K562 (cell line): ENCODE results near the gene DNAH1. TPM values are rescaled to one million over a fixed set of nuclear protein-coding genes. Genes with fewer than 3 reads are reported as not detected.

ENCODE experiments used
- ATAC-seq: fragments of 200-7000 bp; cut with Tn5 transposase; 3 replicates; pipeline ENCODE4 v1.9.1; 2020; ENCODE audit warnings: moderate library complexity
- BruUV-seq: library from RNA; stranded (reverse); fragments of 400-500 nt; replicated peaks from 2 replicates; lab custom pipeline; 2021; lab: Mats Ljungman, UMichigan
- CTCF ChIA-PET: fragments of 300-600 bp; formaldehyde crosslinking; extraction: SDS; loops from one replicate; lab custom pipeline; 2021; ENCODE audit warnings: low intra/inter-chr PET ratio; lab: Yijun Ruan, JAX
- POLR2A ChIA-PET: fragments of 300-600, 350-650 bp; sonication (Branson Sonifier 250); formaldehyde crosslinking; extraction: SDS; loops from one replicate; lab custom pipeline; 2021; ENCODE audit warnings: antibody characterized with exemption, inconsistent platforms; lab: Yijun Ruan, JAX
- DNase-seq, 4 experiments: peaks; one replicate each; pipeline versions ENCODE4 v3.0.0 to v3.0.0-alpha.2; 2011 to 2018; ENCODE audit warnings: low spot score in 3 of 4, mixed read lengths in 3 of 4; ENCODE audit errors: extremely low read depth in 1 of 4
- FAIRE-seq: peaks from 2 replicates; lab custom pipeline; 2011; peaks lifted over from hg19 to GRCh38; lab: Jason Lieb, UNC
- H2AFZ ChIP-seq: 2 replicates; pipeline ENCODE4 v1.6.0; 2011; ENCODE audit warnings: low read depth, low read length, control low read depth, inconsistent platforms
- H3K27ac ChIP-seq: fragments of 200-600 bp; 3 replicates; pipeline ENCODE4 v1.8.0; 2011; ENCODE audit warnings: low read depth, mild to moderate bottlenecking, control low read depth, inconsistent platforms, low read length, moderate library complexity, mixed read lengths; ENCODE audit errors: extremely low read depth
- H3K27me3 ChIP-seq, 2 experiments: fragments of 300-600 bp in 1 of 2; 2 replicates in 1 of 2; 3 replicates in 1 of 2; pipeline versions ENCODE4 v1.6.0 to v1.8.0; 2011; ENCODE audit warnings: inconsistent platforms in 2 of 2, low read length in 2 of 2, mild to moderate bottlenecking in 1 of 2, mixed read lengths in 1 of 2, moderate library complexity in 1 of 2; ENCODE audit not compliant: control insufficient read depth in 2 of 2, insufficient read depth in 2 of 2
- H3K36me3 ChIP-seq: fragments of 300-600 bp; 3 replicates; pipeline ENCODE4 v1.8.0; 2011; ENCODE audit warnings: mild to moderate bottlenecking, low read length, inconsistent platforms; ENCODE audit not compliant: control insufficient read depth, insufficient read depth
- H3K4me1 ChIP-seq, 2 experiments: fragments of 200-600 bp in 1 of 2; replicated peaks in 1 of 2; 2 replicates in 1 of 2; 3 replicates in 1 of 2; pipeline versions ENCODE4 v1.5.1 to v1.8.0; 2011; ENCODE audit warnings: inconsistent platforms in 2 of 2, low read length in 2 of 2, mild to moderate bottlenecking in 1 of 2, mixed read lengths in 1 of 2, moderate library complexity in 1 of 2; ENCODE audit not compliant: control insufficient read depth in 2 of 2, insufficient read depth in 2 of 2
- H3K4me2 ChIP-seq: 2 replicates; pipeline ENCODE4 v1.6.1; 2011; ENCODE audit warnings: low read length, control low read depth, inconsistent platforms, mixed read lengths; ENCODE audit not compliant: insufficient read depth
- H3K4me3 ChIP-seq: fragments of 200-600 bp; sonication (generic), shearing (Covaris generic); 2 replicates; pipeline ENCODE4 v1.5.1; 2016; ENCODE audit warnings: control low read depth, inconsistent platforms
- H3K79me2 ChIP-seq: fragments of 200-600 bp; 3 replicates; pipeline ENCODE4 v1.8.0; 2011; ENCODE audit warnings: low read length, inconsistent platforms; ENCODE audit not compliant: control insufficient read depth, insufficient read depth
- H3K9ac ChIP-seq, 2 experiments: 2 replicates each; pipeline versions ENCODE4 v1.6.0 to v1.6.1; 2011; ENCODE audit warnings: low read depth in 2 of 2, low read length in 2 of 2, control low read depth in 1 of 2, inconsistent platforms in 1 of 2, mild to moderate bottlenecking in 1 of 2, mixed read lengths in 1 of 2; ENCODE audit not compliant: insufficient read depth in 1 of 2
- H3K9me1 ChIP-seq: one replicate; pipeline ENCODE4 v1.6.0; 2011; ENCODE audit warnings: inconsistent platforms, mild to moderate bottlenecking, low read length, moderate library complexity; ENCODE audit not compliant: control insufficient read depth, insufficient read depth
- H3K9me3 ChIP-seq: replicated peaks from 2 replicates; pipeline ENCODE4 v1.5.1; 2011; ENCODE audit warnings: low read depth, low read length, inconsistent platforms; ENCODE audit not compliant: control insufficient read depth, insufficient read depth
- H4K20me1 ChIP-seq: replicated peaks from 2 replicates; pipeline ENCODE4 v1.6.1; 2011; ENCODE audit warnings: low read length, inconsistent platforms, mixed read lengths; ENCODE audit not compliant: control insufficient read depth, insufficient read depth
- ATF3 ChIP-seq, 2 experiments: fragments of 450-650 bp in 1 of 2; sonication (generic) in 1 of 2; formaldehyde crosslinking in 1 of 2; IDR thresholded peaks in 1 of 2; conservative IDR thresholded peaks in 1 of 2; 2 replicates each; pipeline versions ENCODE4 v1.6.1 to v1.8.1; 2016 to 2023; ENCODE audit warnings: mild to moderate bottlenecking in 2 of 2, moderate library complexity in 2 of 2, inconsistent platforms in 1 of 2, missing genetic modification reagents in 1 of 2
- JUND ChIP-seq, 2 experiments: IDR thresholded peaks; 2 replicates in 1 of 2; 3 replicates in 1 of 2; pipeline ENCODE4 v1.6.1; 2011; ENCODE audit warnings: borderline replicate concordance in 2 of 2, low read depth in 2 of 2, low read length in 2 of 2, improper control_type of control experiment in 1 of 2, missing biosample characterization in 1 of 2, missing genetic modification characterization in 1 of 2, missing genetic modification reagents in 1 of 2
- REST ChIP-seq, 2 experiments: fragments of 450-650 bp; formaldehyde crosslinking in 1 of 2; IDR thresholded peaks; 2 replicates each; pipeline versions ENCODE4 v1.4.0 to v1.6.1; 2014 to 2020; ENCODE audit warnings: mild to moderate bottlenecking in 2 of 2, borderline replicate concordance in 1 of 2, low read depth in 1 of 2
- THAP7 ChIP-seq: fragments of 250-450 bp; sonication (Bioruptor Pico); IDR thresholded peaks from 2 replicates; pipeline ENCODE4 v1.5.0; 2021
- WGBS: fragments of 100-300 bp; shearing (Covaris generic); methylation state at CpG from one replicate; pipeline ENCODE4 v1.1.6; 2016; ENCODE audit warnings: low coverage, mixed read lengths; ENCODE audit not compliant: insufficient coverage; ENCODE audit errors: missing lambda C conversion rate; 5-methylcytosine and 5-hydroxymethylcytosine counted together
- in situ Hi-C: fragments of 300-500 bp; cut with MboI; formaldehyde crosslinking; loops from 4 replicates; pipeline ENCODE4 v1.15.0; 2018; ENCODE audit warnings: inconsistent platforms, mixed read lengths
- intact Hi-C: fragments of 100-400 bp; cut with micrococcal nuclease; formaldehyde crosslinking; loops from 2 replicates; pipeline ENCODE4 v1.14.2; 2022
- polyA plus RNA-seq, 8 experiments: library from polyadenylated mRNA; depleted of rRNA in 4 of 8; stranded (reverse) in 5 of 8; unstranded in 3 of 8; fragments of >200 nt; fragmentation: Nextera tagmentation in 2 of 8; fragmentation: Illumina TruSeq in 1 of 8; extraction: Ambion mirVana in 2 of 8; extraction: Trizol in 1 of 8; gene quantifications; 2 replicates each; pipeline versions ENCODE4 v1.2.1 to v1.2.3, GENCODE V29; 2011 to 2014; ENCODE audit warnings: inconsistent platforms in 1 of 8, missing spikeins in 1 of 8
- total RNA-seq, 7 experiments: library from RNA; depleted of rRNA in 6 of 7; stranded (reverse); fragments of >200 nt in 6 of 7; fragmentation: Illumina TruSeq in 2 of 7; extraction: Trizol in 2 of 7; gene quantifications; 2 replicates each; pipeline versions ENCODE4 v1.2.1 to v1.2.3, GENCODE V29; 2011 to 2021; ENCODE audit warnings: low replicate concordance in 1 of 7

DNAH1 gene
- total and polyA plus RNA-seq, 9 of the 15 experiments (the other 6 are each of a cell fraction or from before 2014, with no cell fraction given), result 0.04 to 0.84 (median 0.50) TPM

GRCh38 chr3:52314489-52314888 is 1.6 kb upstream of the DNAH1 start:
- Histone ChIP-seq H3K4me2 (no peak overlapping the region), H3K4me1 (peaks cover 0 to 15% of the 10 kb centered on the region in 2 experiments; a peak in 3 of 5 replicates), H4K20me1 (no peaks in the 10 kb centered on the region), H3K9me3 (no peaks in the 10 kb centered on the region), H3K36me3 (no peaks in the 10 kb centered on the region), H3K27me3 (no peaks in the 10 kb centered on the region), H3K79me2 (no peaks in the 10 kb centered on the region), H3K27ac (no peak overlapping the region), H3K9me1 (no peaks in the 10 kb centered on the region), H3K9ac (no peak overlapping the region; a peak in 1 of 4 replicates), H3K4me3 (no peak overlapping the region), H2AFZ (no peak overlapping the region)
- WGBS, result 63% methylated on average over 3 of the region's 3 CpGs
- no TSS peak for BruUV-seq
- POLR2A ChIA-PET, result no interaction called here
- TF ChIP-seq JUND (IDR thresholded peaks at IDR 0.05; ENCODE audit: borderline replicate concordance, low read depth, low read length) (peak; percentile 48; the same call in 1 of the 2 replicates), JUND (tag; IDR thresholded peaks at IDR 0.05; ENCODE audit: borderline replicate concordance, low read depth, low read length) (no peak; the same call in 2 of the 3 replicates), ATF3 (IDR thresholded peaks at IDR 0.05) (peak; percentile 29; the same call in 1 of the 2 replicates), ATF3 (CRISPR knock-in tag; conservative IDR thresholded peaks at IDR 0.05) (no peak), REST (IDR thresholded peaks at IDR 0.05; ENCODE audit: borderline replicate concordance) (peak; percentile 39; the same call in 1 of the 2 replicates), REST (CRISPR knock-in tag; IDR thresholded peaks at IDR 0.05; ENCODE audit: low read depth) (no peak), THAP7 (no peak)
- in situ Hi-C loops (no loop called here), intact Hi-C loops (no loop called here)
- CTCF ChIA-PET, result no interaction called here
- no peak for ATAC-seq
- FAIRE-seq, result no peak
- no peak for DNase-seq
